Left kidney (tissue), 1 donor: ENCODE measurements around the gene SAXO1. TPM values are rescaled to one million over a fixed set of nuclear protein-coding genes. Genes with fewer than 3 reads are reported as not detected.

Source experiments
- polyA plus RNA-seq: library from polyadenylated mRNA; unstranded; fragments of 120-200 nt; gene quantifications from one replicate; pipeline ENCODE4 v1.2.1, GENCODE V29; 2013; ENCODE audit not compliant: insufficient read length

Gene SAXO1
- polyA plus RNA-seq, 1 donor: 0.20 TPM

Other genes starting within 250 kb of the SAXO1 start
- 96.9 TPM for gene RRAGA, start 16.2 kb upstream of the SAXO1 start, polyA plus RNA-seq
- 23.8 TPM for gene HAUS6, start 69.7 kb upstream of the SAXO1 start, polyA plus RNA-seq
- gene PLIN2, start 94.3 kb upstream of the SAXO1 start, polyA plus RNA-seq: 117 TPM
- 60.6 TPM for gene DENND4C, start 197.5 kb upstream of the SAXO1 start, polyA plus RNA-seq